HEK293 (cell line): ENCODE results near the gene ASCC2.
A peak's percentile ranks its signal among the peaks of the same experiment; 100 is the strongest.

Experiments used
- GFI1B ChIP-seq: fragments of 450-650 bp; formaldehyde crosslinking; IDR thresholded peaks from 2 replicates; pipeline ENCODE4 v1.5.1; 2016; ENCODE audit warnings: missing biosample characterization, missing genetic modification characterization
- HOXC10 ChIP-seq: sonication (generic); formaldehyde crosslinking; IDR thresholded peaks from 2 replicates; pipeline ENCODE4 v1.8.1; 2023; ENCODE audit warnings: mild to moderate bottlenecking, missing genetic modification reagents
- OSR2 ChIP-seq: fragments of 450-650 bp; formaldehyde crosslinking; IDR thresholded peaks from 2 replicates; pipeline ENCODE4 v1.5.1; 2016; ENCODE audit warnings: missing biosample characterization, missing genetic modification characterization
- PRDM10 ChIP-seq: fragments of 450-650 bp; formaldehyde crosslinking; IDR thresholded peaks from 2 replicates; pipeline ENCODE4 v1.5.1; 2016; ENCODE audit warnings: missing biosample characterization, missing genetic modification characterization
- SALL2 ChIP-seq: fragments of 450-650 bp; formaldehyde crosslinking; IDR thresholded peaks from 2 replicates; pipeline ENCODE4 v1.5.0; 2017; ENCODE audit warnings: missing biosample characterization, mild to moderate bottlenecking, missing genetic modification characterization, borderline replicate concordance
- SP3 ChIP-seq: fragments of 450-650 bp; formaldehyde crosslinking; IDR thresholded peaks from 2 replicates; pipeline ENCODE4 v1.5.1; 2016; ENCODE audit warnings: missing biosample characterization, missing genetic modification characterization
- TCF7L2 ChIP-seq: IDR thresholded peaks from 2 replicates; pipeline ENCODE4 v1.6.1; 2011; ENCODE audit warnings: low read depth, mild to moderate bottlenecking, inconsistent platforms, low read length, moderate library complexity, borderline replicate concordance
- YY2 ChIP-seq: fragments of 450-650 bp; formaldehyde crosslinking; IDR thresholded peaks from 2 replicates; pipeline ENCODE4 v1.5.1; 2016; ENCODE audit warnings: missing biosample characterization, missing genetic modification characterization
- ZBTB10 ChIP-seq: fragments of 450-650 bp; formaldehyde crosslinking; IDR thresholded peaks from 2 replicates; pipeline ENCODE4 v1.5.1; 2016; ENCODE audit warnings: missing biosample characterization, missing genetic modification characterization
- ZBTB48 ChIP-seq: fragments of 450-650 bp; formaldehyde crosslinking; IDR thresholded peaks from 2 replicates; pipeline ENCODE4 v1.5.1; 2016; ENCODE audit warnings: missing biosample characterization, missing genetic modification characterization
- ZNF10 ChIP-seq: fragments of 450-650 bp; formaldehyde crosslinking; IDR thresholded peaks from 2 replicates; pipeline ENCODE4 v1.5.1; 2017; ENCODE audit warnings: missing biosample characterization, missing genetic modification characterization
- ZNF112 ChIP-seq: fragments of 450-650 bp; formaldehyde crosslinking; IDR thresholded peaks from 2 replicates; pipeline ENCODE4 v1.5.0; 2017; ENCODE audit warnings: missing biosample characterization, missing genetic modification characterization
- ZNF157 ChIP-seq: fragments of 450-650 bp; formaldehyde crosslinking; IDR thresholded peaks from 2 replicates; pipeline ENCODE4 v1.5.1; 2016; ENCODE audit warnings: missing biosample characterization, missing genetic modification characterization
- ZNF18 ChIP-seq: fragments of 450-650 bp; formaldehyde crosslinking; IDR thresholded peaks from 2 replicates; pipeline ENCODE4 v1.5.1; 2016; ENCODE audit warnings: missing biosample characterization, missing genetic modification characterization
- ZNF184 ChIP-seq: fragments of 450-650 bp; IDR thresholded peaks from 2 replicates; pipeline ENCODE4 v1.5.1; 2018; ENCODE audit warnings: missing biosample characterization, mild to moderate bottlenecking, missing genetic modification characterization
- ZNF19 ChIP-seq: fragments of 450-650 bp; formaldehyde crosslinking; IDR thresholded peaks from 2 replicates; pipeline ENCODE4; 2016; ENCODE audit warnings: missing biosample characterization, missing genetic modification characterization, low read depth
- ZNF274 ChIP-seq, 2 experiments: fragments of 200-500 bp in 1 of 2; fragments of 450-650 bp in 1 of 2; sonication (Bioruptor generic) in 1 of 2; formaldehyde crosslinking in 1 of 2; IDR thresholded peaks; 2 replicates each; pipeline versions ENCODE4 v1.5.1 to v1.6.1; 2014 to 2016; ENCODE audit warnings: borderline replicate concordance in 1 of 2, inconsistent platforms in 1 of 2, low read length in 1 of 2, missing biosample characterization in 1 of 2, missing genetic modification characterization in 1 of 2
- ZNF354C ChIP-seq: fragments of 450-650 bp; formaldehyde crosslinking; IDR thresholded peaks from 2 replicates; pipeline ENCODE4 v1.5.1; 2016; ENCODE audit warnings: missing biosample characterization, missing genetic modification characterization, low read depth, borderline replicate concordance
- ZNF48 ChIP-seq: fragments of 450-650 bp; formaldehyde crosslinking; IDR thresholded peaks from 2 replicates; pipeline ENCODE4 v1.5.1; 2016; ENCODE audit warnings: missing biosample characterization, missing genetic modification characterization
- ZNF514 ChIP-seq: fragments of 450-650 bp; formaldehyde crosslinking; IDR thresholded peaks from 2 replicates; pipeline ENCODE4 v1.5.1; 2016; ENCODE audit warnings: missing biosample characterization, missing genetic modification characterization
- ZNF544 ChIP-seq: fragments of 450-650 bp; formaldehyde crosslinking; IDR thresholded peaks from 2 replicates; pipeline ENCODE4 v1.5.0; 2017; ENCODE audit warnings: missing biosample characterization, missing genetic modification characterization
- ZNF558 ChIP-seq: fragments of 450-650 bp; formaldehyde crosslinking; IDR thresholded peaks from 2 replicates; pipeline ENCODE4 v1.5.1; 2016; ENCODE audit warnings: missing biosample characterization, missing genetic modification characterization
- ZNF629 ChIP-seq: fragments of 450-650 bp; formaldehyde crosslinking; IDR thresholded peaks from 2 replicates; pipeline ENCODE4 v1.5.1; 2017; ENCODE audit warnings: missing biosample characterization, missing genetic modification characterization
- ZNF645 ChIP-seq: fragments of 450-650 bp; formaldehyde crosslinking; IDR thresholded peaks from 2 replicates; pipeline ENCODE4; 2016; ENCODE audit warnings: missing biosample characterization, missing genetic modification characterization
- ZNF658 ChIP-seq: fragments of 450-650 bp; formaldehyde crosslinking; IDR thresholded peaks from 2 replicates; pipeline ENCODE4; 2016; ENCODE audit warnings: missing biosample characterization, missing genetic modification characterization
- ZNF664 ChIP-seq: fragments of 450-650 bp; formaldehyde crosslinking; IDR thresholded peaks from 2 replicates; pipeline ENCODE4 v1.5.1; 2016; ENCODE audit warnings: missing biosample characterization, missing genetic modification characterization
- ZSCAN23 ChIP-seq: fragments of 450-650 bp; formaldehyde crosslinking; IDR thresholded peaks from 2 replicates; pipeline ENCODE4 v1.5.1; 2016; ENCODE audit warnings: missing biosample characterization, missing genetic modification characterization
- ZSCAN5A ChIP-seq: fragments of 450-650 bp; formaldehyde crosslinking; IDR thresholded peaks from 2 replicates; pipeline ENCODE4 v1.5.1; 2016; ENCODE audit warnings: missing biosample characterization, missing genetic modification characterization

ASCC2 gene

GRCh38 chr22:29821291-29822016 lies 16.6 kb downstream of the ASCC2 start (continued):
- TF ChIP-seq ZNF10 (no peak), TCF7L2 (no peak), ZNF19 (tag by site-specific recombination) (no peak), ZNF157 (no peak), ZSCAN23 (tag by site-specific recombination) (peak; percentile 74; the same call in 1 of the 2 replicates), ZNF558 (tag by site-specific recombination) (peak; percentile 79; the same call in 1 of the 2 replicates), ZNF645 (tag by site-specific recombination) (no peak), PRDM10 (tag by site-specific recombination) (peak; percentile 45; the same call in 1 of the 2 replicates), ZNF274 (IDR thresholded peaks at IDR 0.05; ENCODE audit: low read length) (no peak), ZNF274 (tag by site-specific recombination; IDR thresholded peaks at IDR 0.05; ENCODE audit: borderline replicate concordance) (no peak), ZNF48 (no peak), ZNF629 (tag by site-specific recombination) (peak; percentile 97), OSR2 (peak; percentile 83), ZNF514 (tag by site-specific recombination) (no peak), YY2 (tag by site-specific recombination) (0 out of 2 replicates have a peak, but pooled peaks have one; percentile 20), HOXC10 (CRISPR knock-in tag) (no peak), ZNF658 (no peak), SALL2 (tag by site-specific recombination) (no peak), ZNF184 (tag by site-specific recombination) (peak; percentile 96), SP3 (tag by site-specific recombination) (peak; percentile 32), ZNF112 (tag by site-specific recombination) (peak; percentile 33; the same call in 1 of the 2 replicates), ZNF544 (no peak), ZNF664 (tag by site-specific recombination) (no peak), ZBTB48 (tag by site-specific recombination) (peak; percentile 65; the same call in 1 of the 2 replicates), ZNF354C (tag by site-specific recombination) (no peak), ZBTB10 (peak; percentile 68; the same call in 1 of the 2 replicates), GFI1B (tag by site-specific recombination) (0 out of 2 replicates have a peak, but pooled peaks have one; percentile 7), ZNF18 (tag by site-specific recombination) (0 out of 2 replicates have a peak, but pooled peaks have one; percentile 23), ZSCAN5A (tag by site-specific recombination) (peak; percentile 81; the same call in 1 of the 2 replicates)
